Hypothalamus (tissue), 51 donors: Measurements from ENCODE around the gene GGCT.
"Not testable (repeated sequence)": the region's sequence is repeated elsewhere in the genome, so short reads cannot be mapped to it uniquely, and the experiment has no call there.

Experiments used
- DNase-seq, 51 donors: peaks; one replicate each; lab custom pipeline; 2025; lab: John Stamatoyannopoulos, UW

Gene GGCT

GRCh38 chr7:30504301-30505173, at the start of gene GGCT:
Gene GGCT (minus strand): TSS chr7:30504829. CDS start chr7:30504709, 120 bp downstream.
- DNase-seq: peak; percentile 50 to 100 (median 98)

- DNase-seq: no peak
Observed at GRCh38 chr7:30553546-30553945, 48.9 kb upstream of the GGCT start.

DNA sequence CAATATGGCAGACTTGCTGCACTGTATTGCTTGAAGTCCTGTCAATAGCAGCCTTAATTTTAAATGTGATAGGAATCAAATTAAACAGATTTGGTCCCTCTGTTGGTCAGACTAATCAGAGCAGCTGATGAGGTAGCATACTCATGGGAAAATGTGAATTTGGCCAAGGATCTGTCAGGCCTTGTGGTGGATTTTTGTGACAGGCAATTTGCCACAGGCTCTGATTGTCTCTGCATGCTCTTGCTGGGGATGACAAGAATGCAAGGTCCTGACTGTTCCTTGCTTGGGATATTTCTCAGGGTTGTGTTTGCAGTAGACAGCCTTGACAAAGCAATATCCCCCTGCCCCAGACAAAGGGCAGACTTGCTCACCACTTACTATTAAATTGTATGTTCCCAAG, 48.5 kb upstream of the GGCT start:
- DNase-seq: no peak

DNA sequence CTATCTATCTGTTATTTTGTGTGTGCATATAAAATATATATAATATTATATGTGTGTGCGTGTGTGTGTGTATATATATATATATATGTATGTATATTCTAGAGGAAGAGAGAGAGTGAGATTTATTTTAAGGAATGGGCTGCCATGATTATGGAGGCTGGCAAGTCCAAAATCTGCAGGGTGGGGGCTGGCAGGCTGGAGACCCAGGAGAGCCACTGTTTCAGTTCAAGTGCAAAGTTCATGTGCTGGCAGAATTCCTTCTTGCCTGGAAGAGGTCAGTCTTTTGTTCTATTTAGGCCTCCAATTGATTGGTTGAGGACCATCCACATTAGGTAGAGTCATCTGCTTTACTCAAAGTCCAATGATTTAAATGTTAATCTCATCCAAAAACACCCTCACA, 47.7 kb upstream of the GGCT start:
- no peak for DNase-seq

GRCh38 chr7:30549931-30550493, 45.4 kb upstream of the GGCT start:
- DNase-seq: no peak

DNA sequence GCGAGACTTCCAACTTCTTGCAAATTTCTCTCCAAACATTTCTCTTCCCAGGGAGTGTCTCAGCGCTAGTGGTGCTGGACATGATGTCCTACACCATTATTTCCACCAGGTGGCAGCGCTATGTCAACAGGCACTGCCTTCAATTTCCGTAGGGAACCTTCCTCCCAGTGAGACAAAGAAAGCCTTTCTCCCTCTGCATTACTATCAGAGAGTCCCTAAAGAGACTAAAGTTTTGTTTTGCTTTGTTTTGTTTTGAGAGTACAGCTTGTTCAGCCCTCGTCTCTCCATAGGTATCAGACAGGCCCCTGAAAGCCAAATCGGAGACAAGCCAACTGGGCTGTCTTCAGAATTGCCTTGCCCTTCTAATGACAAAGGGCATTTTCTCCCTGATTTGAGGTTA, 44.2 kb upstream of the GGCT start:
- DNase-seq: peak in 36 of 51 donors; percentile 17 to 86 (median 58)

DNA sequence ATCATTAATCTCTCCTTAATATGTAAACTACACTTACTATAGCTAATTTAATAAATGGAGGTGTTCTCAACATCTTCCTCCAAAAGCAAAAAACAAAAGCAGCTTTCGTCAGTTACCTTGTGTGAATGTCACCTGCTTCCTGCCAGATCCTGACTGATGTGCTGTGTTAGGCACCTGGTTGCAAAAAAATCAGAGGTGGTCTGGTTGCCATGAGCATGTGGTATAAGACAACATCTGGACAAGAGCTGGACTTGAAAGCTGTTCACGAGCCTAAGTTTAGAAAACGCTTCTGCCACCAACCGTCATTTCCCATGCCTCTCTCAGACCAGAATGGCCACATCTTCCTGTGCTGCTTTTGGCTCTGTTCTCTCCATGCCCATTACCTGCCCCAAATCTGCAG, 42.0 kb upstream of the GGCT start:
- no peak for DNase-seq

GRCh38 chr7:30545791-30546555, 41.3 kb upstream of the GGCT start:
- no peak for DNase-seq

DNA sequence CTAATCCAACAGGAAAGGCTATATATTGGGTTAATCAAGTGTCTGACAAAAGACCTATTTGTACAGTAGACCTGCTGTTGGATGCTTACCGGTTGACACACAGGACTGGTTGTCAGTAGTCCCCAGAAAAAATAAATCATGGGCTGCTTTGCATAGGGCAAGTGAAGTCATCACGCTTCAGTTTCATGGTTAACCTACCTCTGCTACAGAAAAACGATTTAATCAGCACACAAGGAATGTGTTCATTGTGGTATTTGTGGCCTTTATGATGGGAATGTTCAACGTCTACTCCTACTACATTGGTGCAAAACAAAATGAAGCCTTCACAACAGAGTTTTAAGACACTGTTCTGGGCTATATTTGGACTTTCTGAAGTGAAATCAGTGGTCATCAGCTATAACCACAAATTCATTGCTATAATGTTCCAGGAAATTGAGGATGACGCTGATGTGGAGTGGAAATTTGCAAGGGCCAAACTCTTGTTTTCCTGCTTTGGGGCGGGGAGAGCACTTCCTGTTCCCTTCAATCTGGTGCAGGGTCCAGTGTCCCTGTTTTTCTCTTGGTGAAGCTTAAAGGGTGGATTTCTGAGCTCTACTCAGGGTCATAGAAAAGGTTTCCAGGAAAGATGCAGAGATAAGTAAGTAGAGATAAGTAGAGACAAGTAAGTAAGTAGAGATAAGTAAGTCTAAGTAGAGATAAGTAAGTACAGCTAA, 39.3 kb upstream of the GGCT start:
- no peak for DNase-seq

DNA sequence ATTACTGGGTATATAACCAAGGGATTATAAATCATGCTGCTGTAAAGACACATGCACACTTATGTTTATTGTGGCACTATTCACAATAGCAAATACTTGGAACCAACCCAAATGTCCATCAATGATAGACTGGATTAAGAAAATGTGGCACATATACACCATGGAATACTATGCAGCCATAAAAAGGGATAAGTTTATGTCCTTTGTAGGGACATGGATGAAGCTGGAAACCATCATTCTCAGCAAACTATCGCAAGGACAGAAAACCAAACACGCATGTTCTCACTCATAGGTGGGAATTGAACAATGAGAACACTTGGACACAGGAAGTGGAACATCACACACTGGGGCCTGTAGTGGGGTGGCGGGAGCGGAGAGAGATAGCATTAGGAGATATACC, 38.5 kb upstream of the GGCT start:
- not testable (repeated sequence) for DNase-seq

DNA sequence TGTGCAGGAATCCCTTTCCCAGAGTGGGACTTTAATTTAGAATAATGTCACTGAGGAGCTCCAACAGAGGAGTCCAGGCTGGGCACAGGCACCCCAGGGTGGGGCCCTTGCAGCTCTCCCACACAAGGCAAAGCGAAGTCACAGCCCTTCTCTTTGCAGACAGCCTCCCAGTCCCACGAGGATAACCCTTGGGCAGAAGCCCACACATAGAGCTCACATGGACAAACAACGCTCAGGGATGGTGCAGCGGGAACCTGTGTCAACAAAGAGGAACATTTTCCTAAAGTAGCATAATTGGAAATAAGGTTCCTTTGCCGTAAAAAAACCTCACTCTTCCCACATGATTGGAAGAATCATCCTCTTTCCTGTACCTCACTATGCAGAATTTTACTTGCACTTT, 29.3 kb upstream of the GGCT start:
- DNase-seq: no peak

- no peak for DNase-seq
Observed at GRCh38 chr7:30531286-30531685, 26.7 kb upstream of the GGCT start.

DNA sequence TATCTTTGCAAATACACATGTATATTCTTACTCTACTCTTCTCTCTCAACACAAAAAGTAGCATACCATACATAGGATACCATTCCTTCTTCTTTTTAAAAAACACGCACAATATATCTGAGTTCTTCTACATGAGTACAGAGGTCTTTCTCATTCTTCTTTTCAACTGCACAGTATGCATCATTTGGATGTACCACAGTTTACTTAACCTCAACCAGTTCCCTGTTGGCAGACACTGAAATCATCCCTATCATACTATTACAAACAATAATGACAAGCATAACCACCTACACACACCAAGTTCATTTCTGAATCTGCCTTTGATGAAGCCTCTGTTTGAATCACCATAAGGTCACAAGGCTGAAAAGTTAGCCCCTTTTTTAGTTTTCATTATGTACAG, 25.7 kb upstream of the GGCT start:
- DNase-seq: no peak

- no peak for DNase-seq
Observed at GRCh38 chr7:30528779-30529178, 24.1 kb upstream of the GGCT start.

- not testable (repeated sequence) for DNase-seq
Observed at GRCh38 chr7:30527297-30527696, 22.7 kb upstream of the GGCT start.

- no peak for DNase-seq
Observed at GRCh38 chr7:30526163-30526562, 21.5 kb upstream of the GGCT start.

- no peak for DNase-seq
Observed at GRCh38 chr7:30525429-30525828, 20.8 kb upstream of the GGCT start.

- no peak for DNase-seq
Observed at GRCh38 chr7:30524545-30524944, 19.9 kb upstream of the GGCT start.

DNA sequence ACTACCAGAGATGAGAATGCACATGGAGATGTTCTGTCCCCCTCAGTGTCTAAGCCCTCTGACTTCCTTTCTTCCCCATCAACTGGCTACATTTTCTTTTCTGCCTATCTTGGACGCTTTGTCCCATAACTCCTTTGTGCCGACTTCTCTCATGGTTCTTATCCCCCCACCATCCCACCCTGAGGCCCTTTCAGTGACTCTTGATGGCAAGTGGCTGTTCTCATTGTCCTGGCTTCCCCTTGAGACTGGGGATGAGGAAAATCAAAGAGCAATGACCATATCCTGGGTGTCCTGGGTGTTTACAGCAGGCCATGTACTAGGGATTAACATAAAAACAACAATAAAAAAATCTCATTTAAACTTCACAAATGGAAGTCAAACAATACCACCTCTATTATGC, 18.8 kb upstream of the GGCT start:
- DNase-seq: no peak

- no peak for DNase-seq
Observed at GRCh38 chr7:30522159-30522558, 17.5 kb upstream of the GGCT start.

DNA sequence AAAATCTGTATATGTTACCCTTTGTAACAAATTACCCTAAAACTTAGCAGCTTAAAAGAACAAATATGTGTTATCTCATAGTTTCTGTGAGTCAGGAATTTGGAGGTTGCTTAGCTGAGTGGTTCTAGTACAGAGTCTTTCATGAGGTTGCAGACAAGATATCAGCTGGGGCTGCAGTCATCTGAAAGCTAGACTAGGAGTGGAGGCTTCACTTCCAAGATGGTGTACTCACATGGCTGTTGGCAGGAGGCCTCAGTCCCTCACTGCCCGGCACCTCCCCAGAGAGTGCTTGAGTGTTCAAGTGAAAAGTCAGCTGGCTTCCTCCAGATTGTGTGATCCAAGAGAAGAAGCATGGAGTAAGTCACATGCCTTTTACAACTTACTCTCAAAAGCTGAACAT, 16.9 kb upstream of the GGCT start:
- DNase-seq: peak in 1 of 51 donors; percentile 14
